ENCODE data around the gene SAFB. TPM values are rescaled to one million over a fixed set of nuclear protein-coding genes. Genes with fewer than 3 reads are reported as not detected.

SAFB gene
- polyA plus RNA-seq, 1 of the 3 experiments (the other 2 are of a cell fraction), result 90.0 TPM

DNA sequence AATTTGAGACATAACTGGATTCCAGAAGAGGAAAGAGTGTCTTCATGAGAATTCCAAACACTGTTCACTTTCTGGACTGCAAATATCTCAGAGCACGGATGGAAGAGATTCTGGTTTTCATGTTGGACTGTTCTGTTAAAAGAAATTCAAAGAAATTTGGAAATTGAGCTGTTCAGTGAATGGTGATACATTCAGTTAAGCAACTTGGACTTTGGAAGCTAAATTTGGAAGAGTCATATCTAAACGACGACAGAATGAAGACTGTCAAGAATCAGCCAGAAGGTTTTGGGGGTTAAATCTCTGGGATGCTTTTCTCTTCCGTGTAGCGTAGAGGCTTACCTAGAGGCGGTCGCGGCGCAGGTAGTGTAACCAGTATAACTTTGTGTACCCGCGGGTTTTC, 25.6 kb downstream of the SAFB start:
- Histone ChIP-seq H3K9ac (no peak overlapping the region), H3K36me3 (replicated peaks in 1 of 2; ENCODE audit: control insufficient read depth in 1 of 2, insufficient read depth in 2 of 2, low read length in 1 of 2) (peaks cover 75 to 81% of the 10 kb centered on the region in 2 experiments), H2AFZ (ENCODE audit: low read depth) (no peak overlapping the region), H4K20me1 (ENCODE audit: insufficient read depth) (peaks cover 40% of the 10 kb centered on the region), H3K9me2 (no peaks in the 10 kb centered on the region), H3F3A (replicated peaks; ENCODE audit: insufficient read depth) (peaks cover 5% of the 10 kb centered on the region), H3K79me2 (ENCODE audit: insufficient read depth) (peaks cover 45% of the 10 kb centered on the region), H3K27ac (ENCODE audit: low read depth in 2 of 2, low read length in 1 of 2) (no peak overlapping the region), H3K4me3 (ENCODE audit: low read depth in 2 of 2, low read length in 1 of 2) (no peak overlapping the region), H3K9me3 (no peaks in the 10 kb centered on the region), H3K27me3 (ENCODE audit: insufficient read depth) (no peaks in the 10 kb centered on the region), H3K4me2 (no peak overlapping the region), H3K4me1 (ENCODE audit: control insufficient read depth in 1 of 2, insufficient read depth in 2 of 2, low read depth in 1 of 2, low read length in 1 of 2) (no peaks in the 10 kb centered on the region)
- DNase-seq, result no peak
- TF ChIP-seq IRF3 (IDR thresholded peaks at IDR 0.05; ENCODE audit: low read depth, low read length), result no peak
- no peak for TF ChIP-seq EZH2phosphoT487 (IDR thresholded peaks at IDR 0.05; ENCODE audit: borderline replicate concordance, low read depth)
- TF ChIP-seq, protein P1, sequence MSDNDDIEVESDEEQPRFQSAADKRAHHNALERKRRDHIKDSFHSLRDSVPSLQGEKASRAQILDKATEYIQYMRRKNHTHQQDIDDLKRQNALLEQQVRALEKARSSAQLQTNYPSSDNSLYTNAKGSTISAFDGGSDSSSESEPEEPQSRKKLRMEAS (IDR thresholded peaks at IDR 0.05; ENCODE audit: low read depth), result no peak
- no peak for TF ChIP-seq EP300 (IDR thresholded peaks at IDR 0.05; ENCODE audit: borderline replicate concordance in 1 of 2, low read depth in 1 of 2, low read length in 1 of 2)
- no peak for TF ChIP-seq RFX5 (IDR thresholded peaks at IDR 0.05; ENCODE audit: low read length)
- no peak for TF ChIP-seq JUND (IDR thresholded peaks at IDR 0.05)
- TF ChIP-seq SMC3 (IDR thresholded peaks at IDR 0.05; ENCODE audit: low read depth, low read length), result no peak
- CTCF ChIA-PET, result no interaction called here
- POLR2A ChIA-PET, result no interaction called here
- WGBS (ENCODE audit: low lambda C conversion rate), result 97% methylated on average over 8 of the region's 11 CpGs

- Histone ChIP-seq H3K36me3 (replicated peaks in 1 of 2; ENCODE audit: control insufficient read depth in 1 of 2, insufficient read depth in 2 of 2, low read length in 1 of 2) (peaks cover 71 to 75% of the 10 kb centered on the region in 2 experiments), H3K4me3 (ENCODE audit: low read depth in 2 of 2, low read length in 1 of 2) (no peak overlapping the region), H3K4me2 (no peak overlapping the region), H3K27me3 (ENCODE audit: insufficient read depth) (no peaks in the 10 kb centered on the region), H3F3A (replicated peaks; ENCODE audit: insufficient read depth) (peaks cover 5% of the 10 kb centered on the region), H3K4me1 (ENCODE audit: control insufficient read depth in 1 of 2, insufficient read depth in 2 of 2, low read depth in 1 of 2, low read length in 1 of 2) (no peaks in the 10 kb centered on the region), H2AFZ (ENCODE audit: low read depth) (no peak overlapping the region), H3K27ac (ENCODE audit: low read depth in 2 of 2, low read length in 1 of 2) (no peak overlapping the region), H4K20me1 (ENCODE audit: insufficient read depth) (peaks cover 16% of the 10 kb centered on the region), H3K9ac (no peak overlapping the region), H3K9me2 (no peaks in the 10 kb centered on the region), H3K9me3 (no peaks in the 10 kb centered on the region), H3K79me2 (ENCODE audit: insufficient read depth) (peaks cover 19% of the 10 kb centered on the region; the same call in 1 of the 2 replicates)
- no peak for TF ChIP-seq POLR2AphosphoS5 (IDR thresholded peaks at IDR 0.05; ENCODE audit: low read depth, low read length)
- TF ChIP-seq RCOR1 (IDR thresholded peaks at IDR 0.05; ENCODE audit: low read length), result no peak
- TF ChIP-seq ELF1 (IDR thresholded peaks at IDR 0.05), result no peak
- TF ChIP-seq REST (IDR thresholded peaks at IDR 0.05; ENCODE audit: low read depth, low read length), result no peak
- TF ChIP-seq TEAD4 (IDR thresholded peaks at IDR 0.05; ENCODE audit: borderline replicate concordance, insufficient read depth), result no peak
- TF ChIP-seq, protein P2, sequence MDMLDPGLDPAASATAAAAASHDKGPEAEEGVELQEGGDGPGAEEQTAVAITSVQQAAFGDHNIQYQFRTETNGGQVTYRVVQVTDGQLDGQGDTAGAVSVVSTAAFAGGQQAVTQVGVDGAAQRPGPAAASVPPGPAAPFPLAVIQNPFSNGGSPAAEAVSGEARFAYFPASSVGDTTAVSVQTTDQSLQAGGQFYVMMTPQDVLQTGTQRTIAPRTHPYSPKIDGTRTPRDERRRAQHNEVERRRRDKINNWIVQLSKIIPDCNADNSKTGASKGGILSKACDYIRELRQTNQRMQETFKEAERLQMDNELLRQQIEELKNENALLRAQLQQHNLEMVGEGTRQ (IDR thresholded peaks at IDR 0.05; ENCODE audit: borderline replicate concordance, low read depth, low read length), result no peak
- CTCF ChIA-PET, result no interaction called here
- WGBS (ENCODE audit: low lambda C conversion rate), result 93% methylated on average over 3 of the region's 5 CpGs
- no peak for DNase-seq
- POLR2A ChIA-PET, result no interaction called here
These were observed 28.5 kb downstream of the SAFB start for GRCh38 chr19:5651361-5651760.
